Aorta (tissue), 5 donors: ENCODE data around the gene BPIFB2. TPM values are rescaled to one million over a fixed set of nuclear protein-coding genes. Genes with fewer than 3 reads are reported as not detected.

ENCODE experiments used
- ATAC-seq: fragments of 200-7000 bp; cut with Tn5 transposase; one replicate; pipeline ENCODE4 v1.9.1; 2022; ENCODE audit warnings: moderate library complexity; ENCODE audit not compliant: low FRiP score
- DNase-seq, 2 donors: peaks; one replicate each; pipeline ENCODE4 v3.0.0-alpha.2; 2020
- H3K27ac ChIP-seq, 2 donors: one replicate each; pipeline ENCODE4 v1.5.1; 2013; ENCODE audit warnings: low read length in 2 of 2, mild to moderate bottlenecking in 2 of 2, moderate library complexity in 2 of 2, control low read depth in 1 of 2, inconsistent platforms in 1 of 2, low read depth in 1 of 2
- H3K27me3 ChIP-seq, 2 donors: one replicate each; pipeline ENCODE4 v1.6.1; 2013; ENCODE audit warnings: control low read depth in 1 of 2, low read length in 1 of 2, mild to moderate bottlenecking in 1 of 2, moderate library complexity in 1 of 2; ENCODE audit not compliant: insufficient read depth in 2 of 2, control insufficient read depth in 1 of 2
- H3K36me3 ChIP-seq, 2 donors: one replicate each; pipeline ENCODE4 v1.6.1; 2013; ENCODE audit warnings: control low read depth in 1 of 2, low read length in 1 of 2, mild to moderate bottlenecking in 1 of 2; ENCODE audit not compliant: insufficient read depth in 2 of 2, control insufficient read depth in 1 of 2
- H3K4me1 ChIP-seq, 2 donors: one replicate each; pipeline ENCODE4 v1.6.1; 2013; ENCODE audit warnings: low read length in 2 of 2, control low read depth in 1 of 2, mild to moderate bottlenecking in 1 of 2, moderate library complexity in 1 of 2; ENCODE audit not compliant: insufficient read depth in 2 of 2, control insufficient read depth in 1 of 2
- H3K4me3 ChIP-seq, 2 donors: one replicate each; pipeline ENCODE4 v1.5.1; 2013; ENCODE audit warnings: low read length in 2 of 2, control low read depth in 1 of 2, mild to moderate bottlenecking in 1 of 2
- H3K9me3 ChIP-seq: one replicate; pipeline ENCODE4 v1.6.1; 2013; ENCODE audit warnings: mild to moderate bottlenecking, low read length; ENCODE audit not compliant: control insufficient read depth
- WGBS, 2 donors: extraction: QIAGEN DNeasy Blood & Tissue Kit; methylation state at CpG; one replicate each; pipeline ENCODE4 v1.1.7; 2013; 5-methylcytosine and 5-hydroxymethylcytosine counted together
- intact Hi-C, 2 donors: fragments of 100-400 bp; cut with DNase I; formaldehyde crosslinking; loops; one replicate each; pipeline versions ENCODE4 v1.14.2 to v1.15.0; 2022
- polyA plus RNA-seq, 2 donors: library from polyadenylated mRNA; stranded (reverse); fragments of 200-250 nt; gene quantifications; one replicate each; pipeline ENCODE4 v1.2.3, GENCODE V29; 2013
- total RNA-seq, 2 donors: library from RNA; stranded (reverse); fragmentation: NEBNext Ultra II Directional; extraction: Animal tissue kit (Norgen Biotek cat#: 25700); gene quantifications; one replicate each; pipeline ENCODE4 v1.2.1, GENCODE V29; 2021
- donor health status: healthy with polysubstance abuse.
- donor health status: Bipolar disorder and iron deficiency.
- donor health status: DM: no; HTN: no; CAD: no.
- donor health status: DM: no; HTN: no; CAD: no.
- donor health status: DM: yes; HTN: yes; CAD: no.

The BPIFB2 gene
- total and polyA plus RNA-seq, 4 donors, result not detected

- 75 to 87% methylated on average over 7 of the region's 7 CpGs for WGBS, 2 donors
- Histone ChIP-seq H3K36me3 (no peaks in the 10 kb centered on the region), H3K4me3 (no peak overlapping the region), H3K27ac (no peak overlapping the region), H3K27me3 (no peaks in the 10 kb centered on the region), H3K9me3 (no peaks in the 10 kb centered on the region), H3K4me1 (no peaks in the 10 kb centered on the region)
- intact Hi-C loops, result no loop called here
- no peak for DNase-seq
- ATAC-seq, result no peak
Measured at GRCh38 chr20:33022694-33023438, 15.4 kb downstream of the BPIFB2 start.

- H3K4me3 ChIP-seq, result no peak overlapping the region
- H3K36me3 ChIP-seq, result no peaks in the 10 kb centered on the region
- H3K27ac ChIP-seq, result no peak overlapping the region
- H3K4me1 ChIP-seq, result no peaks in the 10 kb centered on the region
- 63 to 78% methylated on average over 6 of the region's 6 CpGs for WGBS, 2 donors
- intact Hi-C loops, result no loop called here
- DNase-seq, result no peak
- no peak for ATAC-seq
- no peaks in the 10 kb centered on the region for H3K9me3 ChIP-seq
- no peaks in the 10 kb centered on the region for H3K27me3 ChIP-seq
Measured at GRCh38 chr20:33023439-33024242, 16.1 kb downstream of the BPIFB2 start.

GRCh38 chr20:33024243-33024560 lies 16.7 kb downstream of the BPIFB2 start:
- no peak for ATAC-seq

GRCh38 chr20:33024609-33025317 lies 17.3 kb downstream of the BPIFB2 start:
- WGBS, 2 donors, result 70 to 74% methylated on average over 5 of the region's 5 CpGs
- intact Hi-C loops, result no loop called here
- Histone ChIP-seq H3K4me3 (no peak overlapping the region), H3K9me3 (no peaks in the 10 kb centered on the region), H3K27me3 (no peaks in the 10 kb centered on the region), H3K27ac (no peak overlapping the region), H3K36me3 (no peaks in the 10 kb centered on the region), H3K4me1 (no peaks in the 10 kb centered on the region)
- no peak for ATAC-seq
- no peak for DNase-seq

More at GRCh38 chr20:33024243-33024560, 16.7 kb downstream of the BPIFB2 start:
- intact Hi-C loops, result no loop called here
- H3K27me3 ChIP-seq, result no peaks in the 10 kb centered on the region
- no peaks in the 10 kb centered on the region for H3K9me3 ChIP-seq
- no peaks in the 10 kb centered on the region for H3K36me3 ChIP-seq
- H3K4me3 ChIP-seq, result no peak overlapping the region
- no peak for DNase-seq
- 75% methylated on average over 1 of the region's 1 CpG for WGBS, 2 donors
- no peaks in the 10 kb centered on the region for H3K4me1 ChIP-seq
- H3K27ac ChIP-seq, result no peak overlapping the region

- no peaks in the 10 kb centered on the region for H3K27me3 ChIP-seq
- H3K27ac ChIP-seq, result no peak overlapping the region
- ATAC-seq, result no peak
- no peak for DNase-seq
- H3K4me1 ChIP-seq, result no peaks in the 10 kb centered on the region
- no peaks in the 10 kb centered on the region for H3K9me3 ChIP-seq
- intact Hi-C loops, result no loop called here
- H3K4me3 ChIP-seq, result no peak overlapping the region
- 47 to 91% methylated on average over 9 of the region's 9 CpGs for WGBS, 2 donors
- no peaks in the 10 kb centered on the region for H3K36me3 ChIP-seq
Measured at GRCh38 chr20:33025318-33025876, 17.9 kb downstream of the BPIFB2 start.

GRCh38 chr20:33026072-33026778 lies 18.7 kb downstream of the BPIFB2 start:
- 61 to 73% methylated on average over 5 of the region's 5 CpGs for WGBS, 2 donors
- no peak for DNase-seq
- Histone ChIP-seq H3K27ac (no peak overlapping the region), H3K4me1 (no peaks in the 10 kb centered on the region), H3K27me3 (no peaks in the 10 kb centered on the region), H3K9me3 (no peaks in the 10 kb centered on the region), H3K4me3 (no peak overlapping the region), H3K36me3 (no peaks in the 10 kb centered on the region)
- no peak for ATAC-seq
- intact Hi-C loops, result no loop called here

GRCh38 chr20:33026779-33027759 lies 19.6 kb downstream of the BPIFB2 start:
- no peak overlapping the region for H3K27ac ChIP-seq
- H3K27me3 ChIP-seq, result no peaks in the 10 kb centered on the region
- no peaks in the 10 kb centered on the region for H3K9me3 ChIP-seq
- ATAC-seq (no peak), DNase-seq (no peak)
- WGBS, 2 donors, result 68 to 74% methylated on average over 10 of the region's 10 CpGs
- intact Hi-C loops, result no loop called here
- no peaks in the 10 kb centered on the region for H3K36me3 ChIP-seq
- H3K4me1 ChIP-seq, result no peaks in the 10 kb centered on the region
- H3K4me3 ChIP-seq, result no peak overlapping the region
